Heart left ventricle (tissue), 16 donors: ENCODE results near the gene SLC25A31. TPM values are rescaled to one million over a fixed set of nuclear protein-coding genes. Genes with fewer than 3 reads are reported as not detected.

ENCODE experiments used
- ATAC-seq, 4 donors: fragments of 200-7000 bp; cut with Tn5 transposase; one replicate each; pipeline ENCODE4 v1.9.1; 2020 to 2022; ENCODE audit warnings: moderate library complexity in 4 of 4, mild to moderate bottlenecking in 3 of 4, moderate number of reproducible peaks in 1 of 4
- DNase-seq, 5 donors: peaks; one replicate each; pipeline ENCODE4 v3.0.0-alpha.2; 2020
- H3K27ac ChIP-seq, 12 donors: fragments of 200-600 bp; sonication (generic) in 4 of 12; one replicate each; pipeline versions ENCODE4 v1.5.0 to v1.8.0; 2016 to 2022; ENCODE audit warnings: mild to moderate bottlenecking in 2 of 12
- H3K27me3 ChIP-seq, 9 donors: fragments of 200-600 bp; sonication (generic) in 2 of 9; one replicate each; pipeline versions ENCODE4 v1.5.1 to v1.8.0; 2016 to 2022; ENCODE audit warnings: mild to moderate bottlenecking in 3 of 9
- H3K36me3 ChIP-seq, 9 donors: fragments of 200-600 bp; sonication (generic) in 2 of 9; one replicate each; pipeline versions ENCODE4 v1.5.0 to v1.8.0; 2018 to 2022; ENCODE audit warnings: mild to moderate bottlenecking in 2 of 9
- H3K4me1 ChIP-seq, 12 donors: fragments of 200-600 bp; sonication (generic) in 4 of 12; one replicate each; pipeline versions ENCODE4 v1.5.0 to v1.8.0; 2016 to 2022; ENCODE audit warnings: mild to moderate bottlenecking in 3 of 12
- H3K4me3 ChIP-seq, 12 donors: fragments of 200-600 bp; sonication (generic) in 4 of 12; one replicate each; pipeline versions ENCODE4 v1.5.0 to v1.8.0; 2017 to 2022; ENCODE audit warnings: mild to moderate bottlenecking in 9 of 12, moderate library complexity in 4 of 12
- H3K9me3 ChIP-seq, 12 donors: fragments of 200-600 bp; sonication (generic) in 4 of 12; one replicate each; pipeline versions ENCODE4 v1.5.0 to v1.8.0; 2016 to 2022; ENCODE audit warnings: mild to moderate bottlenecking in 1 of 12
- CTCF ChIP-seq, 12 donors: fragments of 200-600 bp; sonication (generic) in 4 of 12; IDR thresholded peaks; one replicate each; pipeline versions ENCODE4 v1.5.0 to v1.8.0; 2018 to 2022; ENCODE audit warnings: antibody characterized with exemption in 12 of 12, mild to moderate bottlenecking in 5 of 12
- POLR2A ChIP-seq, 2 donors: fragments of 450-650 bp; IDR thresholded peaks; one replicate each; pipeline ENCODE4 v1.6.1; 2017; ENCODE audit warnings: antibody characterized with exemption in 2 of 2, mild to moderate bottlenecking in 2 of 2, moderate library complexity in 2 of 2
- WGBS, 4 donors: extraction: QIAGEN DNeasy Blood & Tissue Kit in 2 of 4; methylation state at CpG; one replicate each; pipeline versions ENCODE4 v1.1.5 to v1.1.7; 2013 to 2018; 5-methylcytosine and 5-hydroxymethylcytosine counted together
- intact Hi-C, 10 donors: fragments of 100-400 bp; cut with DNase I; formaldehyde crosslinking; loops; one replicate each; pipeline versions ENCODE4 v1.11.1 to v1.14.2; 2022
- polyA plus RNA-seq, 2 donors: library from polyadenylated mRNA; stranded (reverse); fragments of 200-250 nt; gene quantifications; one replicate each; pipeline ENCODE4 v1.2.3, GENCODE V29; 2013
- total RNA-seq, 9 donors: library from RNA; depleted of rRNA in 2 of 9; stranded (reverse); fragments of >200 nt in 2 of 9; fragmentation: NEBNext Ultra II Directional in 3 of 9; extraction: Animal tissue kit (Norgen Biotek cat#: 25700) in 3 of 9; gene quantifications; one replicate each; pipeline versions ENCODE4 v1.1.0 to v1.2.4, GENCODE V29; 2016 to 2023
- donor health status: ischemic (EF 13 %, LVEDD 7.1; RV severe dilation, severe dysfunction).
- donor health status: healthy with polysubstance abuse.
- donor health status: DM: no; HTN: yes; CAD: no.
- donor health status: DM: no; HTN: no; CAD: no.
- donor health status: ischemic (EF 25% LVEDD 6.9; RV normal size, moderate dysfunction).
- donor health status: ischemic (EF 25% LVEDD 5.7; RV mildly dilated, moderate dysfunction).
- donor health status: healthy.
- donor health status: DM: yes; HTN: yes; CAD: no.
- donor health status: ischemic (EF 35%, LVEDD 5.7; RV mildly dilated, moderate dysfunction).
- donor health status: nonischemic (EF 11% LVEDD 7.7; RV severe dilation, severe dysfunction).
- donor health status: DM: yes; HTN: yes; CAD: no.
- donor health status: PGD.
- donor health status: ischemic (EF 29% LVEDD 5.4; RV normal size, mild dysfunction).
- donor health status: nonischemic (EF 23%, LVEDD 6.1; RV moderate dilation, normal function).

Gene SLC25A31
- total and polyA plus RNA-seq, 11 donors: not detected

- peaks cover 0 to 17% (median 2%) of the 10 kb centered on the region in 12 donors for H3K9me3 ChIP-seq
- no peak overlapping the region for H3K27ac ChIP-seq
- no peaks in the 10 kb centered on the region for H3K27me3 ChIP-seq
- TF ChIP-seq CTCF (IDR thresholded peaks at IDR 0.05): no peak
- no peak for TF ChIP-seq POLR2A (IDR thresholded peaks at IDR 0.05)
- peaks cover 0 to 5% (median 0%) of the 10 kb centered on the region in 12 donors for H3K4me1 ChIP-seq
- intact Hi-C loops: no loop called here
- peaks cover 0 to 11% (median 3%) of the 10 kb centered on the region in 9 donors for H3K36me3 ChIP-seq
- 93 to 97% (median 95%) methylated on average over 4 of the region's 4 CpGs for WGBS, 4 donors
- DNase-seq (no peak), ATAC-seq (no peak)
- no peak overlapping the region for H3K4me3 ChIP-seq
Observed at GRCh38 chr4:127698789-127699200, 31.4 kb upstream of the SLC25A31 start.

DNA sequence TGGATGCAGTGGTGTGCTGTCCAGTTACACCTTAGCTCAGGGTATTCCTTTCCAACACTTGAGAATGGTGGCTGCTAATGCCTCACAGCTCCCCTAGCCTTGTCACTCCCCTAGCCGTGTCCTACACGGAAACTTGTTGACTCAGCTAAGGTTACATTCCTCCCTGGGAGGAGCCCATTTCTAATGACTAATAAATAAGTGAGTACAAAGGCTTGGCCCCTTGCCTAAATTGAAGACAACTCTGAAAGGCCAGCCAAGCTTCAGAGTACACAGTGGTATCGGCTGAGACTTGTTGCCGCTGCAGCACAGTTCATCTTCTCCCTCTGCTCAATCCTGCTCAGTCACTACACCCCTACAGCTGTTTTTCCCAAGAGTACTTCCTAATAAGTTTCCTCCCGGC is 21.2 kb upstream of the SLC25A31 start:
- peak in 1 of 5 donors; percentile 49 for DNase-seq
- Histone ChIP-seq H3K9me3 (no peaks in the 10 kb centered on the region), H3K27me3 (no peaks in the 10 kb centered on the region), H3K4me1 (peaks cover 0 to 7% (median 0%) of the 10 kb centered on the region in 12 donors), H3K4me3 (no peak overlapping the region), H3K36me3 (peaks cover 0 to 54% (median 11%) of the 10 kb centered on the region in 9 donors), H3K27ac (no peak overlapping the region)
- peak; percentile 77 to 94 (median 88) for ATAC-seq
- 38 to 56% (median 44%) methylated on average over 5 of the region's 5 CpGs for WGBS, 4 donors
- intact Hi-C loops: no loop called here
- TF ChIP-seq POLR2A (IDR thresholded peaks at IDR 0.05): no peak
- no peak for TF ChIP-seq CTCF (IDR thresholded peaks at IDR 0.05)

DNA sequence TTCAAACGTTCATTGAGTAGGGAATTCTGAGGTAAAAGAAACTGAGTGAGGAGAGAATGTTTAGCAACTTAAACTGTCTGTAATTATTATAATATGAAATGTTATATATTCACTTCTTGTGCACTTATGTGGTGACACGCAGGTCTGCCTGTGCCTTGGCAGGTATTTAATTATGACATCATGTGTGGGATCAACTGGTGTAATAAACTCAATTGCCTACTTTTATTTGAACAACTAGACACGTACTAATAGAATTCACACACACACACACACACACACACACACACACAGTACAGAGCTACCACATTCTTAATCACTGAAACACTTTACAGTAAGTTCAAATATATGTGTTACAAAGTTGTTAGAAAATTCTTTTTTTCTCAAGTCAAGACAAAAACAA is 20.7 kb upstream of the SLC25A31 start:
- ATAC-seq (no peak), DNase-seq (no peak)
- no peaks in the 10 kb centered on the region for H3K9me3 ChIP-seq
- H3K27me3 ChIP-seq: no peaks in the 10 kb centered on the region
- intact Hi-C loops: no loop called here
- TF ChIP-seq CTCF (IDR thresholded peaks at IDR 0.05) (no peak), POLR2A (IDR thresholded peaks at IDR 0.05) (no peak)
- H3K4me1 ChIP-seq: peaks cover 0 to 7% (median 0%) of the 10 kb centered on the region in 12 donors
- WGBS, 4 donors: 77 to 84% (median 81%) methylated on average over 3 of the region's 3 CpGs
- H3K36me3 ChIP-seq: peaks cover 0 to 51% (median 11%) of the 10 kb centered on the region in 9 donors
- no peak overlapping the region for H3K27ac ChIP-seq
- H3K4me3 ChIP-seq: no peak overlapping the region

DNA sequence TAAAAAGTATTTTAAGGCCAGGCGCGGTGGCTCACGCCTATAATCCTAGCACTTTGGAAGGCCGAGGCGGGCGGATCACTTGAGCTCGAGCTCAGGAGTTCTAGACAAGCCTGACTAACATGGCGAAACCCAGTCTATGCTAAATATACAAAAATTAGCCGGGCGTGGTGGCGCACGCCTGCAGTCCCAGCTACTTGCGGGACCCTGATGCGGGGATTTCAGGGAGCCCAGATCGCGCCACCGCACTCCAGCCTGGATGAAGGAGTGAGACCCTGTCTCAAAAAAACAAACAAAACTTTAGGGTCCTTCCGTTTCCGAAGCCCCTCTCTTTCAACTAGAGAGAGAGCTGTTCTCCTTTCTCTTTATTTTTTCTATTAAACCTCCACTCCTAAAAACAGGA is 1.2 kb downstream of the SLC25A31 start:
- H3K36me3 ChIP-seq: no peaks in the 10 kb centered on the region
- no peaks in the 10 kb centered on the region for H3K9me3 ChIP-seq
- H3K27ac ChIP-seq: no peak overlapping the region
- intact Hi-C loops: loop anchor here in 4 of 10 donors (5.0 kb wide), 2 partner anchors 124 to 129 kb away; no protein-coding TSS in a partner anchor
- H3K4me1 ChIP-seq: no peaks in the 10 kb centered on the region
- WGBS, 4 donors: 94 to 96% (median 95%) methylated on average over 19 of the region's 19 CpGs
- TF ChIP-seq CTCF (IDR thresholded peaks at IDR 0.05) (no peak), POLR2A (IDR thresholded peaks at IDR 0.05) (no peak)
- ATAC-seq: no peak
- DNase-seq: no peak
- H3K4me3 ChIP-seq: no peak overlapping the region
- H3K27me3 ChIP-seq: no peaks in the 10 kb centered on the region
